Measurements from ENCODE around the gene CTNNBIP1.
A peak's percentile ranks its signal among the peaks of the same experiment; 100 is the strongest.
"Not testable (repeated sequence)": the region's sequence is repeated elsewhere in the genome, so short reads cannot be mapped to it uniquely, and the experiment has no call there.

The CTNNBIP1 gene

GRCh38 chr1:9825093-9826074, 84.7 kb downstream of the CTNNBIP1 start:
- no peak for DNase-seq

- no peak for DNase-seq
These were observed 85.4 kb downstream of the CTNNBIP1 start for GRCh38 chr1:9824702-9825089.

- peak; percentile 54 to 90 (median 80) for DNase-seq
These were observed 85.9 kb downstream of the CTNNBIP1 start, which contains the start of gene CLSTN1 for GRCh38 chr1:9823943-9824701. CLSTN1 (minus strand) TSS chr1:9823965; CDS start chr1:9823733, 232 bp downstream.

GRCh38 chr1:9823693-9823942, 86.5 kb downstream of the CTNNBIP1 start:
- no peak for DNase-seq

- DNase-seq = peak in 1 of 4 experiments; percentile 14
These were observed 87.0 kb downstream of the CTNNBIP1 start for GRCh38 chr1:9822897-9823692.

- no peak for DNase-seq
These were observed 87.6 kb downstream of the CTNNBIP1 start for GRCh38 chr1:9822490-9822889.

GRCh38 chr1:9821710-9822109, 88.4 kb downstream of the CTNNBIP1 start:
- DNase-seq = no peak

GRCh38 chr1:9820521-9820920, 89.5 kb downstream of the CTNNBIP1 start:
- DNase-seq = no peak

- no peak for DNase-seq
These were observed 92.3 kb downstream of the CTNNBIP1 start for GRCh38 chr1:9817734-9818133.

GRCh38 chr1:9816199-9816598, 93.9 kb downstream of the CTNNBIP1 start:
- no peak for DNase-seq

- DNase-seq = no peak
These were observed 94.9 kb downstream of the CTNNBIP1 start for GRCh38 chr1:9815150-9815549.

GRCh38 chr1:9814619-9815018, 95.5 kb downstream of the CTNNBIP1 start:
- no peak for DNase-seq

GRCh38 chr1:9811239-9811966, 98.7 kb downstream of the CTNNBIP1 start:
- DNase-seq = no peak

GRCh38 chr1:9809100-9809510, 101.0 kb downstream of the CTNNBIP1 start:
- no peak for DNase-seq

GRCh38 chr1:9808459-9808858, 101.6 kb downstream of the CTNNBIP1 start:
- DNase-seq = no peak

GRCh38 chr1:9807541-9807940, 102.5 kb downstream of the CTNNBIP1 start:
- DNase-seq = no peak

GRCh38 chr1:9805972-9806371, 104.1 kb downstream of the CTNNBIP1 start:
- DNase-seq = not testable (repeated sequence)

- DNase-seq = no peak
These were observed 105.0 kb downstream of the CTNNBIP1 start for GRCh38 chr1:9805006-9805508.

GRCh38 chr1:9803003-9803918, 106.8 kb downstream of the CTNNBIP1 start:
- DNase-seq = not testable (repeated sequence)

GRCh38 chr1:9801909-9802308, 108.2 kb downstream of the CTNNBIP1 start:
- DNase-seq = no peak

Measured in activated naive CD4-positive, alpha-beta T cell (primary cell).